Activated naive CD4-positive, alpha-beta T cell (primary cell): Measurements from ENCODE around the gene FXYD6.
A peak's percentile ranks its signal among the peaks of the same experiment; 100 is the strongest.

Experiments
- DNase-seq, 4 experiments: peaks; one replicate each; lab custom pipeline; 2025; lab: John Stamatoyannopoulos, UW

FXYD6 gene

GRCh38 chr11:117910525-117910924 is 34.1 kb upstream of the FXYD6 start:
- DNase-seq: no peak

GRCh38 chr11:117909611-117910382 is 33.3 kb upstream of the FXYD6 start:
- DNase-seq: no peak

GRCh38 chr11:117908959-117909610 is 32.6 kb upstream of the FXYD6 start:
- DNase-seq: no peak

GRCh38 chr11:117908109-117908895 is 31.8 kb upstream of the FXYD6 start:
- DNase-seq: no peak

GRCh38 chr11:117907276-117908108 is 31.0 kb upstream of the FXYD6 start:
- peak in 1 of 4 experiments; percentile 12 for DNase-seq

GRCh38 chr11:117906710-117907109 is 30.3 kb upstream of the FXYD6 start:
- no peak for DNase-seq

GRCh38 chr11:117906126-117906525 is 29.7 kb upstream of the FXYD6 start:
- DNase-seq: no peak

GRCh38 chr11:117905524-117905923 is 29.1 kb upstream of the FXYD6 start:
- no peak for DNase-seq

- DNase-seq: no peak
Measured at GRCh38 chr11:117903505-117904382, 27.3 kb upstream of the FXYD6 start.

GRCh38 chr11:117902001-117902845 is 25.8 kb upstream of the FXYD6 start:
- DNase-seq: no peak

GRCh38 chr11:117901601-117902000 is 25.1 kb upstream of the FXYD6 start:
- DNase-seq: no peak

- DNase-seq: no peak
Measured at GRCh38 chr11:117900720-117901440, 24.4 kb upstream of the FXYD6 start.

- no peak for DNase-seq
Measured at GRCh38 chr11:117900121-117900648, 23.7 kb upstream of the FXYD6 start.

- no peak for DNase-seq
Measured at GRCh38 chr11:117898059-117898458, 21.6 kb upstream of the FXYD6 start.

- no peak for DNase-seq
Measured at GRCh38 chr11:117892651-117893050, 16.2 kb upstream of the FXYD6 start.

GRCh38 chr11:117891362-117891761 is 14.9 kb upstream of the FXYD6 start:
- DNase-seq: no peak

GRCh38 chr11:117888139-117888566 is 11.7 kb upstream of the FXYD6 start:
- no peak for DNase-seq

- no peak for DNase-seq
Measured at GRCh38 chr11:117887431-117888138, 11.1 kb upstream of the FXYD6 start.
